Coronary artery (tissue), 2 donors: ENCODE measurements around the gene FBF1.

Experiments
- DNase-seq: peaks from one replicate; pipeline ENCODE4 v3.0.0-alpha.2; 2017; ENCODE audit warnings: low spot score
- H3K27ac ChIP-seq, 2 donors: fragments of 200-600 bp; sonication (generic); one replicate each; pipeline ENCODE4 v1.5.1; 2016 to 2019
- H3K4me3 ChIP-seq: fragments of 200-600 bp; sonication (generic); 2 replicates; pipeline ENCODE4 v1.5.1; 2016; ENCODE audit warnings: mild to moderate bottlenecking, moderate library complexity
- CTCF ChIP-seq: fragments of 200-600 bp; sonication (generic); IDR thresholded peaks from one replicate; pipeline ENCODE4 v1.5.1; 2019; ENCODE audit warnings: antibody characterized with exemption

Gene FBF1

GRCh38 chr17:75927286-75927922 is 13.4 kb downstream of the FBF1 start:
- Histone ChIP-seq H3K4me3 (no peak overlapping the region), H3K27ac (no peak overlapping the region)
- no peak for DNase-seq
- TF ChIP-seq CTCF, result no peak

- H3K27ac ChIP-seq, result no peak overlapping the region
Measured at GRCh38 chr17:75926456-75926855, 14.4 kb downstream of the FBF1 start.

GRCh38 chr17:75925912-75926311 is 14.9 kb downstream of the FBF1 start:
- Histone ChIP-seq H3K4me3 (no peak overlapping the region), H3K27ac (no peak overlapping the region)
- no peak for DNase-seq
- no peak for TF ChIP-seq CTCF

More at GRCh38 chr17:75926456-75926855, 14.4 kb downstream of the FBF1 start:
- H3K4me3 ChIP-seq, result no peak overlapping the region
- no peak for DNase-seq
- no peak for TF ChIP-seq CTCF

GRCh38 chr17:75925103-75925502 is 15.7 kb downstream of the FBF1 start:
- no peak for DNase-seq
- Histone ChIP-seq H3K27ac (no peak overlapping the region), H3K4me3 (no peak overlapping the region)
- no peak for TF ChIP-seq CTCF

GRCh38 chr17:75922963-75923874 is 17.6 kb downstream of the FBF1 start:
- no peak for TF ChIP-seq CTCF
- no peak for DNase-seq
- Histone ChIP-seq H3K27ac (no peak overlapping the region), H3K4me3 (no peak overlapping the region)

GRCh38 chr17:75922173-75922961 is 18.5 kb downstream of the FBF1 start:
- Histone ChIP-seq H3K27ac (no peak overlapping the region), H3K4me3 (no peak overlapping the region)
- no peak for TF ChIP-seq CTCF
- no peak for DNase-seq
